Right forelimb (tissue), 1 donor: ENCODE data around the gene DDX53.

Source experiments
- DNase-seq: peaks from one replicate; pipeline ENCODE4 v3.0.0-alpha.2; 2018

DDX53 gene

GRCh38 chrX:22999696-23000223 lies at the start of gene DDX53:
TSS of gene DDX53 (plus strand) at chrX:22999960. CDS start at chrX:23000058, 98 bp downstream.
- DNase-seq: no peak

DNA sequence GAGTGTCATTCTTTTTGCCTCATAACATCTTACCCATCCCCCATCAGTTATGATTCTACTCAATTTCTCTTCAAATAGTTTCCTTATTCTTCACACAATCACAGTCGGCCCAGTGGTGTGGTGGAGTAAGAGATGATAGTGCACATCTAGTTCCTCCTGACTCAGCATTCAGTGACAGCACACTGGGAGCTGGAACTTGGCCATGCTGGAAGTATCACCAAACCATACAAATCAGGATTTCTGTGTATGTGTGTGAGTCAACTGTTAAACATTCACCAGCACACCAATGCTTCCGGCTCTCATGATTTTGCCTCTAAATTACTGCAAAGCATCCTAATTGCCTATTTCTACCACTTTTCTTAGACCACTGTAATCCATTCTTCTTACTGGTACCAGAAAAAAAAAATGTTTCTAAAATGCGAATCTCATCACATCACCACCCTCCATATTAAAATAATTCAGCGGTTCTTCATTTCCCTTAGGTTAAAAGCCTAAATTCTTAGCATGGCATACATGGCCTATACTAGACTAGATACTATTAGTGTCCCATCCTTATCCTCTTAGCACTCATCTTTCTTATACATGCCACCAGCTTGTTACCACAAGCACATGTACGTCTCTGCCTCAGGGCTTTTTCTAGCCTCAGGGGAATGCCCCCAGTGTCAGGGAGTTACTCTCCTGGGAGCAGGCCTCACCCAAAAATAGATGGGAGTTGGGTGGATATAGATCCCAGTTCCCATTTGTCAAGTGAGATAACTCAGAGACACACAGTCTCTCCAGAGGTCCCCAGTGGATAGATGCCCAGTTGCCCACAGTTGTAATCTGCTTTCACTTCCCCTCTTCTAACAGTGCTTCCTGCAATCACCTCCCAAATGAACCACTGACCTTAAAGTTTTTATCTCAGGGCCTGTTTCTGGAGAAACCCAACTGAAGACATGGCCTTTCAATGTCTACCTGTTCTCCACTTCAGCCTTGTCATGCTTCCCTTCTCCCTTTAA lies 49.2 kb upstream of the DDX53 start:
- no peak for DNase-seq

GRCh38 chrX:22952010-22952409 lies 47.8 kb upstream of the DDX53 start:
- DNase-seq: no peak

DNA sequence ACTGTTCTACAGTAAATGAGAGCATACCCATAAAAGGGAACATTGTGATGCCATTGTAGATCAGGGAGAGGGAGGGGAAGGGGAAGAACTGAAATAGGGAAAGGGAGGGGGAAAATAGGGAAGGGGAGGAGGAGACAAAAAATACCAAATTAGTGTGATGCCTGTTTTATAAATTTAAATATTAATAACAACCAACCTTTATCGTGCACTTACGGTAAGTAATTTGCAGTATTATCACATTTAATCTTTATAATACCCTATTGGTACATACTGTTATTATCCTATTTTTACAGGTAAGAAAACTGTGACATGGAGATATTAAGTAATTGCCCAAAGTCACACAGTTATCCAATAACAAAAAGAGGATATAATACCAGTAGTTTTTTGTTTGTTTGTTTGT lies 41.5 kb upstream of the DDX53 start:
- no peak for DNase-seq

DNA sequence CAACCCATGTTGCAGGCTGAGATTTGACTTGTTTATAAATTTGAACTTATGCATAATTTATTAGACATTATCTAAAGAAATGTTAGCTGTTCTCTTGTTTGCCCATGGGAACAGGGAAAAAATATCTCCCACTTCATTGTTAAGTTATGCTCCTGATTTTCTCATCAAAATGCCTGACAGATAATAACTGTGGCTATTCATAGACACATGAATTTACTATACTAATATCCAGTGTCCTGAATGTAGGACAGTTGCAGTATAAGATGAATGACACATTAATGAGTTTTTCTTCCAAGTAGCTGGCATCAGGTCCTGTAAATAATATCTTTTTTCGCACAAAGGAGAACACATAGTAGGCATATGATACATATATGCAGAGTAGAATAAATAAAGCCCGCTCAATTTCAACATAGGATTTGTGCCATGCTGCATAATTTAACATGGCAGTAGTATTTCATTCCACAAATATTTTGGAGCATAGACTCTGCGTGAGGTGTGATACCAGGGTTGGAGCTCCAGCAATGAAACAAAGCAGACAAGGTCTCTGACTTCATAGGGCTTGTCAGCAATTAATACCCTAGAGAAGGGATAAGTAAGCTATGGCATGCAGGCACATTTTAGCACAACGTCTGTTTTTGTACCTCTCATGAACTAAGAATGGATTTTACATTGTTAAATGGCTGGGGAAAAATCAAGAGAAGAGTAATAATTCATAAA lies 40.4 kb upstream of the DDX53 start:
- DNase-seq: no peak

- no peak for DNase-seq
Measured at GRCh38 chrX:22963196-22963595, 36.6 kb upstream of the DDX53 start.

- no peak for DNase-seq
Measured at GRCh38 chrX:22968494-22968893, 31.3 kb upstream of the DDX53 start.

- DNase-seq: no peak
Measured at GRCh38 chrX:22969411-22969810, 30.3 kb upstream of the DDX53 start.

DNA sequence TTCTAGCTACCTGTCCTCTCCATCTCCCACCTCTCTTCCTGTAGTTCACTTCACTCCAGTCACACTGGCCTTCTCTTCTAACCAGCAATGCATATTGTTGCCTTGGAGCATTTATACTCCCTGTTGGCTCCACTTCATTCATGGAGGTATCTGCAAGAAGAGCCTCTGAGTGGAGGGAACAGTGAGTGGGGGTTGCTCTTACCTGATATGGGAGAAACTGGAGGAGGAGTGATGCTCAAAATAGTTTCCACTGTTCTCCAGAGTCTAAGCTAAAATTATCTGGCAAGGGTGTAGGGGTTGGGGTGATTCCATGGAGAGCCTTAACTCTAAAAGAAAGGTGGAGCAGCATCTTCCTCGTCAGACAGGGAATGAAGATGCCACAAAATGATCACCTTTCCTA lies 28.9 kb upstream of the DDX53 start:
- no peak for DNase-seq

DNA sequence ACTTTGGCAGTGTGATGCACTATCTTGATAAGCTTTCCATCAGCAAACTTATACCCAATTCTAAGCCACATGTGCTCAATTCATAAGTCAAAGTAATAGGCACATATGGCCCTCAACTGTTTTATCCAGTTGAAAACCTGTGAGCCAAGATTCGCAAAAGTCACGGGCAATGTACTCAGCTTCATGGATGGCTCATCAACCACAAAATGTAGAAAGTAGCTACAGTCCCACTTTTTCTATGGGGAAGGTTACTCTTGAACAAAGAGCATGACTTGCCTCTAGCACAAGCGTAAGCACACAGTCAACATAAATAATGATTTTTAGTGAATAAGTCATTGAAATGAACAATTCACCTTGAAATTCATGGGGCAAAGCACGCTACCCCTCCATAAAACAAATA lies 25.1 kb upstream of the DDX53 start:
- no peak for DNase-seq

GRCh38 chrX:22975786-22976185 lies 24.0 kb upstream of the DDX53 start:
- no peak for DNase-seq

GRCh38 chrX:22985958-22986357 lies 13.8 kb upstream of the DDX53 start:
- DNase-seq: no peak

DNA sequence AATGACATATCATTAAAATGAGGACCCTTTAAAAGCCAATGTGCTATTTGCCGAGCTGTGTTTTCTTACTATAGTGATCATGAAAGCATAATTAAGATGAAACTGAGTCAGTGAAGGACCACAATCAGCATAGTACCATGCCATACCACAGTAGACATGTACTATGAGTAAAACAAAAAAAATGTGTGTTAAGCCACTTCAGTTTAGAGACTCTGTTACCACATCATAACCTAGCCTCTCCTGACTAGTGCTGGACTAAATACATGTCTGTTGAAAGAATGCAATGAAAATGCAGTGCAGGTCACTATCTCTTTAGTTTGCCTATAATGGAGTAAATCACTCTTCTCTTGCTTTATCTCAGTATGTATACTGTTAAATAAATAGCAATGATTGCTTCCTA lies 12.3 kb upstream of the DDX53 start:
- DNase-seq: no peak

DNA sequence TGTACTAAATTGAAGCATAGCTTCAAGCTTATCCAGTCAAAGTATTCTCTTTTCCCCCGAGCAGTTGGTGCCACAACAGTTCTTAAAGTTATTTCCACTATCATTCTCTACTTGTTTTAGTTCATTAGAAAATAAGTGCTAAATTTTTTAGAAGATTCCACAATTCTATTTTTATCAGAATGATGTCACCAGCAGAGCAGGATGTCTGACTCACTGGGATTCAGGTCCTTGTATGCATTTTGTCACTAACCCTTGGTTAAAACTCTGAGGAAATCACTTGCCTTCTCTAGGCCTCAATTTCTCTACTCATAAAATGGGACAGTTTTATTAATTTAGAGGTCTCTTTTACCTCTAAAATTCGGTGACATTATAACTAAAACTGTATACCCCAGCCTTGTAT lies 3.4 kb downstream of the DDX53 start:
- DNase-seq: no peak

- no peak for DNase-seq
Measured at GRCh38 chrX:23008431-23009099, 8.8 kb downstream of the DDX53 start.

DNA sequence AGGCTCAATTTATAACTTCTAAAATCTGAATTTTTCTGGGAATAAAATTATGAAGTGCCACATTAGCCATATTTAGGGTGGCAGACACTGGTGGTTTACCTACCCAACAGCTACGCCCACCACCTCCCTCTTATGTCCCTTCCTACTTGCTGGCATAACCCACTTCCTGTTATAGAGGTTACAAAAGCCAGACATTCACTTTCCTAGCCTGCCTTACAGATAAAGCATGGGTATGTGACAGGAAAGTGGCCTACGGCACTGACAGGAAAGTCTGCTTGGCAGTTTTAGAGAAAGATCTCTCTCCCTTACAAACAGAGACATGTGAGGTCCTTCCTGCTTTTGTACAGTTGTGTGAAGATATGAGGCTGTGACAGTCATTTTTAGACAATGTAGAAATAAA lies 12.4 kb downstream of the DDX53 start:
- DNase-seq: no peak

DNA sequence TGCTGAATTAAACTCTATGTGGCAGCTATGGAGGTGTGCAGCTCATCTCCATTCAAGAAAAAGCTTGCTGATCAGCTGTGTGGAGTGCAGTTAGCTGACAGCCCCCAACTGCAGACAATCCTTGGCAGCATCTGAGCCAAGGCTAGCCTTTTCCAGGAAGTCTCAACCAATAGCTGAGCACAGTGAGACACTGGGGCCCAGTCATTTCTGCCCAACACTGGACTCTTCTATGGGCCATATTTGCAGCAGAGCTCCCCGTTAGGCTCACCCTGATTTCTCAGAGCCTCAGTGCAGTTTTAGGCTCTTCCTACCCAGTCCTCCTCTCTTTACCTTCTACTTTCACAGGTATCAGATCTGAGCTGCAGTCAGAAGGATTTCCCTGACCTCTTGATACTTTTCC lies 12.9 kb downstream of the DDX53 start:
- no peak for DNase-seq

DNA sequence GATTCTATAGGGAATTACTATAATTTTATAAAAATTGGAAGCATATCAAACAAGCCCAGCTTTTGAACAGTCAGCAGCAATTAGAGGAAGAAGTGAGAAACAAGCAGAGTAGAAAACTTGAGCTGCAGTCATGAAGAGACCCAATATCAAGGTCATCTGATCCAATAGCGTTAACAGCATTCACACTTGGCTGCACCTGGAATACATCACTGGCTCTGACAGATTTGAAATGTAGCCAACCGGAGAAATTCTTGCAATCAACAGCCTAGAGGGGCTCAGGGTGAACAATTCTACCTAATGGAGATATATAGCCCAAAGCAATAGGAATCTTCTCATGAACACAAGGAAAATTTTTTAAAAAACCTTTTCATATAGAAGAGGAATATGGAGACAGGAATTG lies 13.6 kb downstream of the DDX53 start:
- no peak for DNase-seq

DNA sequence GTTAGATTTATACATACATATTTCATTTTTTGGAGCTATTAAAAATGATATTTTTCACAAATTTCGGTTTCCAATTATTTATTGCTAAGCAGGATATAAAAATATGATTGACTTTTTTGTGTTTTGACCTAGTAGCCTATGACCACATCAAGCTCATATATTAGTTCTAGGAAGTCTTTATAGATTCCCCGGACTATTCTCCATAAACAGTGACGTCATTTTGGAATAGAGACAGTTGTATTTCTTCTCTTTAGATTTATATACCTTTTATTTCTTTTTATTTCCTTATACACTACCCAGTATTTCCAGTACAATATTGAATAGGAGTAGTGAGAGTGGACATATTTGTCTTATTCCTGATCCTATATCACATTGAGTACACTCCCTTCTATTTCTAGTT lies 31.8 kb downstream of the DDX53 start:
- no peak for DNase-seq

DNA sequence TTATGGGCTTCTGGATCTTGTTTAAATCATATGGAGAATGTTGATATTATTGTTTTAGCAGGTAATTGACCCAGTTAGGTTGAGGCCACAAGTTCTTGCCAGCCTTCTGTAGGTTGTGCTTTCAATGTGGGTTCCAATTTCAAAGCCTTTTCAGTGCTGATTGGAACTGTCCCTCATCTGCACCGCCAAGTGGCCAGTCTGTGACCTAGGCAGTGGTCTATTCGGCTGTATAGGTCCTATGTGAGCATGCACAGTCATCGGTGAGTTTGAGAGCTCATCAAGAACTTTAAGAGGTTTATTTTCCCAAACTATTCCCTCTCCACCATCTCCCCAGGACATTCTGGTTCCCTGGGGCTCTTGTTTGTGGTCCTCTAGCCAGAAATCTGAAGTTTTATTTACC lies 35.7 kb downstream of the DDX53 start:
- no peak for DNase-seq

DNA sequence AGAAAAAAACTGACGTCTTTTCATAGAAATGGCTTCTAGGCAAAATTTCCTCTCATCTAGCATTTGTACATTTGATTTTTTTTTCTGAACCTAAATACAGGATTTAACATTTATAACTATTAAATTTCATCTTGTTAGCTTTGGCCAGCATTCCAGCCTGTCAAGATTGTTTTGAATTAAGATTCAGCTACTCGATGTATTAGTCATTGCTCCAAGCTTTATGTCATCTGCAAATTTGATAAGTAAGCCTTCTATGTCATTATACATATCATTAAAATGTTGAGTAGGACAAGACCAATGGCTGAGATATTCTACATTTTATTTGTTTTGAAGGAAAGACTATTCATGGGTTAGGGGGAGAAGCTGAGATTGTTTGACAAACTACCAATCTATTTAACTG lies 46.7 kb downstream of the DDX53 start:
- DNase-seq: no peak

DNA sequence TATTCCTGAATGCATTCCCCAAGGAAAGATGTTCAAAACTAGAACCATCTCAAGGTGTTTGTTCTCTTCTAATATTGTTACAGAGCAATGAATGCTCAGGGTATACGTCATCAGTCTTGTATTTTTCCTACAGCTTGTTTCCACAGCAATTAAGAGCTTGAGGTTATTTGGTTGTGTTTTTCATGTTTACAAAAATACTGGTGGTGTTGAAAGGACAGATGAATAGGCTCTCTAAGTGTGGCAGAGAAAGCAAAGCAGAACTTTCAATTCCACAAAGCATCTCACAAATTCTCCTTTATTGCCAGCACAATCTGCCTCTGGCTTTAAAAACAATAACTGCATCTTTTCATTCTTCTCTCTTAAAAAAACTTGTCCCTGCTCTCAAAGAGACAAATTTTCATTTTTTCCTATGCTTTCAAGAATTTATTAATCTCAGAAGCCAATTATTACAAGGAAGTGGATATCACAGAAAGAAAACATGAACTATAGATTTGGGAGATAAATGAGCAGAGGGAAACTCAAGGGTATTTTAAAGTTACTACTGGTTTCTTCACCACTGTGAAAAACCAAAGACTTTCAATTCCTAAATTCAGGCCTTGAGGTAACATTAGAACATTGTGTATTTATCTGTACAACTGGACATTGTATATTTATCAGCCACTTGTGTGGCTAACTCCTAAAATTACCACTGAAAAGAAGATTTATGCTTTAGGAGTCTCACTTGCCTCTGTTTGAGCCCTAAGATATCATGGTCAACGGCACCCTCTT lies 49.2 kb downstream of the DDX53 start:
- no peak for DNase-seq

DNA sequence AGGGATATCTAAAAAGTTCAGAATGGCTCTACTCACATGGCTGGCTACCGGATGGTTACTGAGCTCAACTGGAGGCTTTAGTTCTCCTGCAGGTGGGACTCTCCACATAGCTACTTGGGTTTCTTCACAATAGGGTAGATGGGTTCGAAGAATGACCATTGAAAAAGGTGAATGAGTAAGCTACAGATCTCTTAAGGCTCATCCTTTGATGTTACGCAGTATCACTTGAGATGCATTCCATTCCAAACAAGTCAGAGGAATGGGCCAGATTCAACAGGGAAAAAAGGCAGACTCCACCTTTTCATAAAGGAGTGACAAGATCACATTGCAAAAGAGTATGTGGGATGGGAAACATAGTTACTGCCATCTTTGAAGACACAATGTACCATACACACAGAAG lies 52.6 kb downstream of the DDX53 start:
- no peak for DNase-seq
